PC-3 (cell line): Measurements from ENCODE around the gene IFNGR2.

Experiments used
- CTCF ChIP-seq: fragments of 300-600 bp; sonication (generic); conservative IDR thresholded peaks from 2 replicates; pipeline ENCODE4 v1.5.1; 2017; ENCODE audit warnings: antibody characterized with exemption, low read depth, mild to moderate bottlenecking, low read length
- EZH2 ChIP-seq: fragments of 300-600 bp; sonication (generic); IDR thresholded peaks from one replicate; pipeline ENCODE4 v1.6.1; 2017; ENCODE audit warnings: antibody characterized with exemption, mild to moderate bottlenecking, low read length; ENCODE audit not compliant: unreplicated experiment
- EZH2phosphoT487 ChIP-seq: fragments of 300-600 bp; sonication (generic); IDR thresholded peaks from 2 replicates; pipeline ENCODE4 v1.6.1; 2018; ENCODE audit warnings: mild to moderate bottlenecking, antibody characterized with exemption, low read length, borderline replicate concordance

DNA sequence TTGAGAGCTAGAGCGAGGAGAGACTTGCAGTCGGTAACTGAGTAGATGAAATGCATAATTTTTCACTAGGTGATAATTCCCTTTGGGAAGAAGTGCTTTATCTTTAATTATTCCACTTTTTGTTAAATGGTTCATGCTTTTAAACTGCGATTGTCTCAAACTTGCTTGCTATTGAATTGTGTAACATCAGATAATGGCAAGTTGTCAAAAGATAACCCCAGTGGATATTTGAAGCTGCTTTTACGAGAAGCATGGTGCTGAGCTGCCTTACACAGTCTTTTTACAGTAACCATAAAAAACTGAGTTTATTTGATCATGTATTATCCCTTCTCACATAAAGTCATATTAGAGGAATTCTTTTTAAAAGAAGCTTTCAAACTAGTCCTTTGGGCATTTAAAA lies 46.4 kb downstream of the IFNGR2 start:
- TF ChIP-seq CTCF (no peak), EZH2 (no peak), EZH2phosphoT487 (no peak)
